GM12872 (cell line): Measurements from ENCODE around the gene ENO2.

Source experiments
- CTCF ChIP-seq: IDR thresholded peaks from 3 replicates; pipeline ENCODE4 v1.5.1; 2011; ENCODE audit warnings: low read depth, mild to moderate bottlenecking, low read length, moderate library complexity; ENCODE audit not compliant: insufficient read depth

Gene ENO2

GRCh38 chr12:6912164-6912935 lies 2.0 kb upstream of the ENO2 start:
- no peak for TF ChIP-seq CTCF

DNA sequence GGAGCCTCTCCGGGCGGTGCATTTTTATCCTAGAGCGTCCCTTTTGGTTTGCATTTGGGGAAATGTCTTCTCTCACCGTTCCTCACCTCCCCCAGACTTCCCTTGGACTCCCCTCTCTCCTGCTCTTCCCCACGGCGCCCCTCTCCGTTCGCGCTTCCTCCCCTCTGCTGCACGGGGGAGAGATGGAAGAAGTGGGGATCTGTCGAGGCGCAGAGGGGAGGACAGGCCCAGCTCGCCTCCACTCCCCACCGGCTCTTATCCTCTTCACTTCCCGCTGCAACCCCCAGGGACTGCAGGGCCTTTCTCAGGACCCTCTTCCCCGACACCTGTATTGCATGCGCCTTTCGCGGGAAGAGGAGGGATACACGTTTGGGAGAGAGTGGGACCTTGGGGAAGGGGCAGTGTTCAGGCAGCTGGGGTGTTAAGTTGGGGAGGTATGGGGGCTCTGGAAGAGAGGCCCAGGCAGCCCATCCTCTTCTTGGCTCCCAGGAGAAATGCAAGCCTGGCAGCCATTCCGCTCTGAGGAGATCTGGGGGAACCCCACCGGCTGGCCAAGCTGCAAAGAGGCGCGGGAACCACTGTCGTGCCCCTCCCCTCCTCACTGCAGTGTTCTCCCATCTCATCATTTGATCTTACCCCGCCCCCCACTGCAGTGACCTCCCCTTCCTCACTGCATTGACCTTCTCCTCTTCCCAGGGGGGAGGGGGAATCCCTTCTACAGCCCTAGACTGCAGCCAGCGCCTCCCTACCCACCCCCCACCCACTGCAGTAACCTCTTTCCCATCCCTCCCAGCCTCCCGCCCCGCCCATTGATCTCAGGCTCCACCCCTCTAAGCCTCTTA lies 788 bp downstream of the ENO2 start:
- TF ChIP-seq CTCF: no peak

DNA sequence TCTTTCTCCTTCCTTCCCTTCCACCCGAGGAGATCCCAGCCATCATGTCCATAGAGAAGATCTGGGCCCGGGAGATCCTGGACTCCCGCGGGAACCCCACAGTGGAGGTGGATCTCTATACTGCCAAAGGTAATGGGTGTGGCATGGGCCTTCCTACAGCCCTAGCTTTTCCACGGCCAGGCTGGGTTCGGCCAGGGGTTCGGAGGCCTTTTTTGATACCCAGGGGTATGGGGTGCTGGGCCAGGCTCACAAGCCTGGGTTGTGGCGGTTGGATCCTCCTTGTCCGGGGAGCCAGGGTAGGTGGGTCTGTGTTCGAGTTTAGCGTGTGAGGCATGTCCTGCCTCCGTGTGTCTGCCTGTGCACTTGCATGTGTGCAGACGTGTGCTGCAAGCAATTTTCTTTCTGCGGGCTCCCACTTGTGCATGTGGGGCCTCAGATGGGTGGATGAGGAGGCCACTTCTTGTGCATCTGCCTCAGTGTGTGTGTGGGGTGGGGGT lies 1.5 kb downstream of the ENO2 start:
- TF ChIP-seq CTCF: no peak

GRCh38 chr12:6916426-6917200 lies 2.2 kb downstream of the ENO2 start:
- TF ChIP-seq CTCF: no peak

DNA sequence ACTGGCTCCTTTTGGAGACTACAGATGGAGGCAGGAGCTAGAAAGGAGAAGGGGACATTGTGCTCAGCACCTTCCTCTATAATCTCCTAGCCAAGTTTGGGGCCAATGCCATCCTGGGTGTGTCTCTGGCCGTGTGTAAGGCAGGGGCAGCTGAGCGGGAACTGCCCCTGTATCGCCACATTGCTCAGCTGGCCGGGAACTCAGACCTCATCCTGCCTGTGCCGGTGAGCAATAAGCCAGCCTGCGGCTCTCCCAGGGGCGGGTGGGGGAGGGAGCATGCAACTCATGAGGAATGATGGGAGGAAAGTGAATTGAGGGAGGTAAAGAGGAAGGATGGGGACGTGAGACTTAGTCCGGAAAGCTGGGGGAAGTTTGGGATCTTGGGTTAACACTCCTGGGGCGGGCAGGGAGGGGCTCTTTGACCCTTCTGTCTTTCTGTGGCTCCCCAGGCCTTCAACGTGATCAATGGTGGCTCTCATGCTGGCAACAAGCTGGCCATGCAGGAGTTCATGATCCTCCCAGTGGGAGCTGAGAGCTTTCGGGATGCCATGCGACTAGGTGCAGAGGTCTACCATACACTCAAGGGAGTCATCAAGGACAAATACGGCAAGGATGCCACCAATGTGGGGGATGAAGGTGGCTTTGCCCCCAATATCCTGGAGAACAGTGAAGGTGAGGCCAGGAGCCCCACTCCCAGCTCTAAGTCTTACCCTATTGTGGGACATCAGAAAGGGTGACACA lies 3.3 kb downstream of the ENO2 start:
- no peak for TF ChIP-seq CTCF

- TF ChIP-seq CTCF: no peak
Measured at GRCh38 chr12:6919588-6919987, 5.2 kb downstream of the ENO2 start.
